K562 (cell line): ENCODE results near the gene CD320. TPM values are rescaled to one million over a fixed set of nuclear protein-coding genes. Genes with fewer than 3 reads are reported as not detected.

Experiments used
- ATAC-seq: fragments of 200-7000 bp; cut with Tn5 transposase; 3 replicates; pipeline ENCODE4 v1.9.1; 2020; ENCODE audit warnings: moderate library complexity
- BruUV-seq: library from RNA; stranded (reverse); fragments of 400-500 nt; replicated peaks from 2 replicates; lab custom pipeline; 2021; lab: Mats Ljungman, UMichigan
- CTCF ChIA-PET: fragments of 300-600 bp; formaldehyde crosslinking; extraction: SDS; loops from one replicate; lab custom pipeline; 2021; ENCODE audit warnings: low intra/inter-chr PET ratio; lab: Yijun Ruan, JAX
- POLR2A ChIA-PET: fragments of 300-600, 350-650 bp; sonication (Branson Sonifier 250); formaldehyde crosslinking; extraction: SDS; loops from one replicate; lab custom pipeline; 2021; ENCODE audit warnings: antibody characterized with exemption, inconsistent platforms; lab: Yijun Ruan, JAX
- DNase-seq, 4 experiments: peaks; one replicate each; pipeline versions ENCODE4 v3.0.0 to v3.0.0-alpha.2; 2011 to 2018; ENCODE audit warnings: low spot score in 3 of 4, mixed read lengths in 3 of 4; ENCODE audit errors: extremely low read depth in 1 of 4
- FAIRE-seq: peaks from 2 replicates; lab custom pipeline; 2011; peaks lifted over from hg19 to GRCh38; lab: Jason Lieb, UNC
- H2AFZ ChIP-seq: 2 replicates; pipeline ENCODE4 v1.6.0; 2011; ENCODE audit warnings: low read depth, low read length, control low read depth, inconsistent platforms
- H3K27ac ChIP-seq: fragments of 200-600 bp; 3 replicates; pipeline ENCODE4 v1.8.0; 2011; ENCODE audit warnings: low read depth, mild to moderate bottlenecking, control low read depth, inconsistent platforms, low read length, moderate library complexity, mixed read lengths; ENCODE audit errors: extremely low read depth
- H3K27me3 ChIP-seq, 2 experiments: fragments of 300-600 bp in 1 of 2; 2 replicates in 1 of 2; 3 replicates in 1 of 2; pipeline versions ENCODE4 v1.6.0 to v1.8.0; 2011; ENCODE audit warnings: inconsistent platforms in 2 of 2, low read length in 2 of 2, mild to moderate bottlenecking in 1 of 2, mixed read lengths in 1 of 2, moderate library complexity in 1 of 2; ENCODE audit not compliant: control insufficient read depth in 2 of 2, insufficient read depth in 2 of 2
- H3K36me3 ChIP-seq: fragments of 300-600 bp; 3 replicates; pipeline ENCODE4 v1.8.0; 2011; ENCODE audit warnings: mild to moderate bottlenecking, low read length, inconsistent platforms; ENCODE audit not compliant: control insufficient read depth, insufficient read depth
- H3K4me1 ChIP-seq, 2 experiments: fragments of 200-600 bp in 1 of 2; replicated peaks in 1 of 2; 2 replicates in 1 of 2; 3 replicates in 1 of 2; pipeline versions ENCODE4 v1.5.1 to v1.8.0; 2011; ENCODE audit warnings: inconsistent platforms in 2 of 2, low read length in 2 of 2, mild to moderate bottlenecking in 1 of 2, mixed read lengths in 1 of 2, moderate library complexity in 1 of 2; ENCODE audit not compliant: control insufficient read depth in 2 of 2, insufficient read depth in 2 of 2
- H3K4me2 ChIP-seq: 2 replicates; pipeline ENCODE4 v1.6.1; 2011; ENCODE audit warnings: low read length, control low read depth, inconsistent platforms, mixed read lengths; ENCODE audit not compliant: insufficient read depth
- H3K4me3 ChIP-seq: fragments of 200-600 bp; sonication (generic), shearing (Covaris generic); 2 replicates; pipeline ENCODE4 v1.5.1; 2016; ENCODE audit warnings: control low read depth, inconsistent platforms
- H3K79me2 ChIP-seq: fragments of 200-600 bp; 3 replicates; pipeline ENCODE4 v1.8.0; 2011; ENCODE audit warnings: low read length, inconsistent platforms; ENCODE audit not compliant: control insufficient read depth, insufficient read depth
- H3K9ac ChIP-seq, 2 experiments: 2 replicates each; pipeline versions ENCODE4 v1.6.0 to v1.6.1; 2011; ENCODE audit warnings: low read depth in 2 of 2, low read length in 2 of 2, control low read depth in 1 of 2, inconsistent platforms in 1 of 2, mild to moderate bottlenecking in 1 of 2, mixed read lengths in 1 of 2; ENCODE audit not compliant: insufficient read depth in 1 of 2
- H3K9me1 ChIP-seq: one replicate; pipeline ENCODE4 v1.6.0; 2011; ENCODE audit warnings: inconsistent platforms, mild to moderate bottlenecking, low read length, moderate library complexity; ENCODE audit not compliant: control insufficient read depth, insufficient read depth
- H3K9me3 ChIP-seq: replicated peaks from 2 replicates; pipeline ENCODE4 v1.5.1; 2011; ENCODE audit warnings: low read depth, low read length, inconsistent platforms; ENCODE audit not compliant: control insufficient read depth, insufficient read depth
- H4K20me1 ChIP-seq: replicated peaks from 2 replicates; pipeline ENCODE4 v1.6.1; 2011; ENCODE audit warnings: low read length, inconsistent platforms, mixed read lengths; ENCODE audit not compliant: control insufficient read depth, insufficient read depth
- FUS ChIP-seq: fragments of 200-400 bp; formaldehyde crosslinking; optimal IDR thresholded peaks from 2 replicates; pipeline ENCODE3; 2017; ENCODE audit warnings: low read depth, low read length
- MCM3 ChIP-seq: fragments of 450-650 bp; IDR thresholded peaks from 2 replicates; pipeline ENCODE4 v1.6.1; 2016
- NFIC ChIP-seq: fragments of 450-650 bp; IDR thresholded peaks from 2 replicates; pipeline ENCODE4 v1.6.1; 2017; ENCODE audit warnings: mild to moderate bottlenecking, inconsistent platforms
- PTBP1 ChIP-seq: fragments of 200-400 bp; formaldehyde crosslinking; IDR thresholded peaks from 2 replicates; pipeline ENCODE4 v1.6.1; 2017; ENCODE audit warnings: low read depth, low read length
- SLC30A9 ChIP-seq: fragments of 250-450 bp; sonication (Bioruptor Pico); IDR thresholded peaks from 2 replicates; pipeline ENCODE4 v1.8.0; 2022; ENCODE audit warnings: mild to moderate bottlenecking, moderate library complexity
- TBP ChIP-seq: optimal IDR thresholded peaks from 2 replicates; pipeline ENCODE3; 2011; ENCODE audit warnings: low read depth, low read length, improper control_type of control experiment
- TRIM24 ChIP-seq, 2 experiments: fragments of 450-650 bp; IDR thresholded peaks; 2 replicates each; pipeline ENCODE4 v1.6.1; 2016
- ZNF134 ChIP-seq: fragments of 250-450 bp; sonication (Bioruptor Pico); conservative IDR thresholded peaks from 2 replicates; pipeline ENCODE4 v1.4.0; 2020
- WGBS: fragments of 100-300 bp; shearing (Covaris generic); methylation state at CpG from one replicate; pipeline ENCODE4 v1.1.6; 2016; ENCODE audit warnings: low coverage, mixed read lengths; ENCODE audit not compliant: insufficient coverage; ENCODE audit errors: missing lambda C conversion rate; 5-methylcytosine and 5-hydroxymethylcytosine counted together
- in situ Hi-C: fragments of 300-500 bp; cut with MboI; formaldehyde crosslinking; loops from 4 replicates; pipeline ENCODE4 v1.15.0; 2018; ENCODE audit warnings: inconsistent platforms, mixed read lengths
- intact Hi-C: fragments of 100-400 bp; cut with micrococcal nuclease; formaldehyde crosslinking; loops from 2 replicates; pipeline ENCODE4 v1.14.2; 2022
- polyA plus RNA-seq, 8 experiments: library from polyadenylated mRNA; depleted of rRNA in 4 of 8; stranded (reverse) in 5 of 8; unstranded in 3 of 8; fragments of >200 nt; fragmentation: Nextera tagmentation in 2 of 8; fragmentation: Illumina TruSeq in 1 of 8; extraction: Ambion mirVana in 2 of 8; extraction: Trizol in 1 of 8; gene quantifications; 2 replicates each; pipeline versions ENCODE4 v1.2.1 to v1.2.3, GENCODE V29; 2011 to 2014; ENCODE audit warnings: inconsistent platforms in 1 of 8, missing spikeins in 1 of 8
- total RNA-seq, 7 experiments: library from RNA; depleted of rRNA in 6 of 7; stranded (reverse); fragments of >200 nt in 6 of 7; fragmentation: Illumina TruSeq in 2 of 7; extraction: Trizol in 2 of 7; gene quantifications; 2 replicates each; pipeline versions ENCODE4 v1.2.1 to v1.2.3, GENCODE V29; 2011 to 2021; ENCODE audit warnings: low replicate concordance in 1 of 7
- TF ChIP-seq, protein P1 (sequence below): fragments of 250-450 bp; sonication (Bioruptor Pico); IDR thresholded peaks from 2 replicates; pipeline ENCODE4 v1.4.0; 2020; ENCODE audit warnings: mild to moderate bottlenecking, moderate library complexity

Gene CD320
- total and polyA plus RNA-seq, 9 of the 15 experiments (the other 6 are each of a cell fraction or from before 2014, with no cell fraction given), result 0.45 to 94.5 (median 34.4) TPM

- intact Hi-C loops (no loop called here), in situ Hi-C loops (no loop called here)
Observed at GRCh38 chr19:8302734-8303133, 5.4 kb downstream of the CD320 start.

GRCh38 chr19:8302357-8302691 is 5.8 kb downstream of the CD320 start:
- no peaks in the 10 kb centered on the region; the same call in 1 of the 2 replicates for H4K20me1 ChIP-seq
- TF ChIP-seq TRIM24 (IDR thresholded peaks at IDR 0.05) (no peak), NFIC (peak; percentile 68), MCM3 (no peak)
- TF ChIP-seq, protein P1, sequence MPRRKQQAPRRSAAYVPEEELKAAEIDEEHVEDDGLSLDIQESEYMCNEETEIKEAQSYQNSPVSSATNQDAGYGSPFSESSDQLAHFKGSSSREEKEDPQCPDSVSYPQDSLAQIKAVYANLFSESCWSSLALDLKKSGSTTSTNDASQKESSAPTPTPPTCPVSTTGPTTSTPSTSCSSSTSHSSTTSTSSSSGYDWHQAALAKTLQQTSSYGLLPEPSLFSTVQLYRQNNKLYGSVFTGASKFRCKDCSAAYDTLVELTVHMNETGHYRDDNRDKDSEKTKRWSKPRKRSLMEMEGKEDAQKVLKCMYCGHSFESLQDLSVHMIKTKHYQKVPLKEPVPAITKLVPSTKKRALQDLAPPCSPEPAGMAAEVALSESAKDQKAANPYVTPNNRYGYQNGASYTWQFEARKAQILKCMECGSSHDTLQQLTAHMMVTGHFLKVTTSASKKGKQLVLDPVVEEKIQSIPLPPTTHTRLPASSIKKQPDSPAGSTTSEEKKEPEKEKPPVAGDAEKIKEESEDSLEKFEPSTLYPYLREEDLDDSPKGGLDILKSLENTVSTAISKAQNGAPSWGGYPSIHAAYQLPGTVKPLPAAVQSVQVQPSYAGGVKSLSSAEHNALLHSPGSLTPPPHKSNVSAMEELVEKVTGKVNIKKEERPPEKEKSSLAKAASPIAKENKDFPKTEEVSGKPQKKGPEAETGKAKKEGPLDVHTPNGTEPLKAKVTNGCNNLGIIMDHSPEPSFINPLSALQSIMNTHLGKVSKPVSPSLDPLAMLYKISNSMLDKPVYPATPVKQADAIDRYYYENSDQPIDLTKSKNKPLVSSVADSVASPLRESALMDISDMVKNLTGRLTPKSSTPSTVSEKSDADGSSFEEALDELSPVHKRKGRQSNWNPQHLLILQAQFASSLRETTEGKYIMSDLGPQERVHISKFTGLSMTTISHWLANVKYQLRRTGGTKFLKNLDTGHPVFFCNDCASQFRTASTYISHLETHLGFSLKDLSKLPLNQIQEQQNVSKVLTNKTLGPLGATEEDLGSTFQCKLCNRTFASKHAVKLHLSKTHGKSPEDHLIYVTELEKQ (CRISPR knock-in tag), result no peak
- TF ChIP-seq, all 486 proteins: peak for 1
- in situ Hi-C loops, result no loop called here
- no peak overlapping the region for H2AFZ ChIP-seq
- H3K27ac ChIP-seq, result no peak overlapping the region
- H3K9me1 ChIP-seq, result no peaks in the 10 kb centered on the region
- intact Hi-C loops, result no loop called here
- FAIRE-seq, result no peak
- H3K4me2 ChIP-seq, result no peak overlapping the region
- no peaks in the 10 kb centered on the region for H3K27me3 ChIP-seq
- WGBS, result 77% methylated on average over 7 of the region's 11 CpGs
- H3K79me2 ChIP-seq, result peaks cover 18% of the 10 kb centered on the region
- DNase-seq, result peak in 3 of 4 experiments; percentile 11 to 30 (median 24)
- peak overlapping the region in 1 of 2 experiments; percentile 50; a peak in 2 of 4 replicates for H3K9ac ChIP-seq
- H3K36me3 ChIP-seq, result peaks cover 33% of the 10 kb centered on the region; the same call in 1 of the 3 replicates
- CTCF ChIA-PET, result no interaction called here
- no peak overlapping the region for H3K4me3 ChIP-seq
- no peaks in the 10 kb centered on the region for H3K9me3 ChIP-seq
- BruUV-seq, result no TSS peak
- POLR2A ChIA-PET, result interaction anchor here (0.6 to 1.1 kb wide), 4 partner anchors 8 to 58 kb away, joined by 3 to 5 read pairs (median 4); no protein-coding TSS in a partner anchor
- H3K4me1 ChIP-seq, result peaks cover 21 to 48% of the 10 kb centered on the region in 2 experiments; a peak in 4 of 5 replicates
- ATAC-seq, result no peak

More at GRCh38 chr19:8302734-8303133, 5.4 kb downstream of the CD320 start:
- Histone ChIP-seq H2AFZ (no peak overlapping the region), H4K20me1 (no peaks in the 10 kb centered on the region; the same call in 1 of the 2 replicates), H3K4me3 (no peak overlapping the region), H3K79me2 (peaks cover 22% of the 10 kb centered on the region), H3K9me3 (no peaks in the 10 kb centered on the region), H3K27ac (no peak overlapping the region), H3K4me2 (no peak overlapping the region), H3K9ac (no peak overlapping the region; a peak in 1 of 4 replicates), H3K27me3 (no peaks in the 10 kb centered on the region), H3K36me3 (peaks cover 33% of the 10 kb centered on the region; the same call in 1 of the 3 replicates), H3K9me1 (no peaks in the 10 kb centered on the region), H3K4me1 (peaks cover 24 to 52% of the 10 kb centered on the region in 2 experiments; a peak in 4 of 5 replicates)
- no peak for FAIRE-seq
- no peak for DNase-seq
- POLR2A ChIA-PET, result interaction anchor here (0.6 to 1.1 kb wide), 4 partner anchors 8 to 58 kb away, joined by 3 to 5 read pairs (median 4); no protein-coding TSS in a partner anchor
- TF ChIP-seq PTBP1 (no peak), SLC30A9 (no peak), TBP (no peak), ZNF134 (CRISPR knock-in tag) (no peak), FUS (no peak)
- ATAC-seq, result no peak
- CTCF ChIA-PET, result no interaction called here
- WGBS, result 81% methylated on average over 7 of the region's 7 CpGs
- BruUV-seq, result no TSS peak
